Hippocampal formation (tissue), 2 donors: Measurements from ENCODE around the gene GMPR.
"Not testable (repeated sequence)": the region's sequence is repeated elsewhere in the genome, so short reads cannot be mapped to it uniquely, and the experiment has no call there.

Experiments
- DNase-seq, 2 donors: peaks; one replicate each; lab custom pipeline; 2025; lab: John Stamatoyannopoulos, UW

The GMPR gene

GRCh38 chr6:16225062-16225731, 13.2 kb upstream of the GMPR start:
- not testable (repeated sequence) for DNase-seq

- not testable (repeated sequence) for DNase-seq
These were observed 12.0 kb upstream of the GMPR start for GRCh38 chr6:16226117-16227047.

- DNase-seq: no peak
These were observed 11.3 kb upstream of the GMPR start for GRCh38 chr6:16227048-16227562.

- DNase-seq: no peak
These were observed 10.8 kb upstream of the GMPR start for GRCh38 chr6:16227605-16228004.

- DNase-seq: no peak
These were observed 10.3 kb upstream of the GMPR start for GRCh38 chr6:16228043-16228442.

- no peak for DNase-seq
These were observed 9.4 kb upstream of the GMPR start for GRCh38 chr6:16228709-16229665.

GRCh38 chr6:16229700-16230099, 8.7 kb upstream of the GMPR start:
- no peak for DNase-seq

- no peak for DNase-seq
These were observed 7.4 kb upstream of the GMPR start for GRCh38 chr6:16230953-16231352.

GRCh38 chr6:16232086-16232485, 6.3 kb upstream of the GMPR start:
- DNase-seq: no peak

- DNase-seq: no peak
These were observed 2.3 kb upstream of the GMPR start for GRCh38 chr6:16236009-16236501.

GRCh38 chr6:16236631-16237199, 1.7 kb upstream of the GMPR start:
- no peak for DNase-seq

GRCh38 chr6:16237242-16237641, 1.1 kb upstream of the GMPR start:
- DNase-seq: no peak

GRCh38 chr6:16238963-16239797, 793 bp downstream of the GMPR start:
- peak in 1 of 2 donors; percentile 66 for DNase-seq

GRCh38 chr6:16239798-16240123, 1.4 kb downstream of the GMPR start:
- DNase-seq: peak in 1 of 2 donors; percentile 52

GRCh38 chr6:16240589-16241320, 2.4 kb downstream of the GMPR start:
- DNase-seq: no peak

GRCh38 chr6:16241321-16241689, 2.9 kb downstream of the GMPR start:
- DNase-seq: no peak

- DNase-seq: peak in 1 of 2 donors; percentile 8
These were observed 4.7 kb downstream of the GMPR start for GRCh38 chr6:16243055-16243454.

GRCh38 chr6:16243664-16244063, 5.3 kb downstream of the GMPR start:
- no peak for DNase-seq

GRCh38 chr6:16244446-16244845, 6.1 kb downstream of the GMPR start:
- DNase-seq: no peak
